Measurements from ENCODE around the gene CTSH.
"Not testable (repeated sequence)": the region's sequence is repeated elsewhere in the genome, so short reads cannot be mapped to it uniquely, and the experiment has no call there.

Gene CTSH

GRCh38 chr15:78879517-78880241 lies 65.2 kb downstream of the CTSH start:
- no peak for DNase-seq

GRCh38 chr15:78878356-78878755 lies 66.5 kb downstream of the CTSH start:
- no peak for DNase-seq

- DNase-seq, result not testable (repeated sequence)
Measured at GRCh38 chr15:78876954-78877353, 67.9 kb downstream of the CTSH start.

GRCh38 chr15:78875107-78875914 lies 69.5 kb downstream of the CTSH start:
- DNase-seq, result no peak

GRCh38 chr15:78873793-78874765 lies 70.8 kb downstream of the CTSH start:
- no peak for DNase-seq

- DNase-seq, result peak; percentile 79
Measured at GRCh38 chr15:78872972-78873792, 71.7 kb downstream of the CTSH start.

GRCh38 chr15:78872155-78872971 lies 72.5 kb downstream of the CTSH start, which contains the start of gene MORF4L1:
Gene MORF4L1 (plus strand): TSS chr15:78872890. CDS start chr15:78873018, 128 bp downstream.
- DNase-seq, result peak; percentile 84

GRCh38 chr15:78871483-78872127 lies 73.2 kb downstream of the CTSH start:
- not testable (repeated sequence) for DNase-seq
